Type B pancreatic cell (in vitro differentiated cells): Measurements from ENCODE around the gene GPR158. TPM values are rescaled to one million over a fixed set of nuclear protein-coding genes. Genes with fewer than 3 reads are reported as not detected.
"Not testable (repeated sequence)": the region's sequence is repeated elsewhere in the genome, so short reads cannot be mapped to it uniquely, and the experiment has no call there.

ENCODE experiments used
- DNase-seq: peaks from one replicate; pipeline ENCODE4 v3.0.0; 2021; ENCODE audit warnings: mixed read lengths; ENCODE audit not compliant: unreplicated experiment; ENCODE audit errors: extremely low spot score
- H3K27ac Mint-ChIP-seq: 2 replicates; pipeline ENCODE4 v1.8.0; 2021; ENCODE audit warnings: mild to moderate bottlenecking, mixed read lengths
- H3K27me3 Mint-ChIP-seq: 2 replicates; pipeline ENCODE4 v1.8.0; 2021; ENCODE audit warnings: mixed read lengths
- H3K36me3 Mint-ChIP-seq: 2 replicates; pipeline ENCODE4 v1.8.0; 2021; ENCODE audit warnings: mixed read lengths
- H3K4me1 Mint-ChIP-seq: one replicate; pipeline ENCODE4 v1.8.0; 2021; ENCODE audit warnings: mixed read lengths; ENCODE audit not compliant: unreplicated experiment
- H3K4me3 Mint-ChIP-seq: 2 replicates; pipeline ENCODE4 v1.8.0; 2021; ENCODE audit warnings: mild to moderate bottlenecking, mixed read lengths
- H3K9me3 Mint-ChIP-seq: 2 replicates; pipeline ENCODE4 v1.8.0; 2021; ENCODE audit warnings: mixed read lengths
- total RNA-seq: library from RNA; stranded (reverse); gene quantifications from 2 replicates; pipeline ENCODE4 v1.2.1, GENCODE V29; 2021; ENCODE audit warnings: low replicate concordance
- TF ChIP-seq, protein P1 (sequence below): fragments of 200-600 bp; sonication (generic); conservative IDR thresholded peaks from 2 replicates; pipeline ENCODE4 v1.5.0; 2021; ENCODE audit warnings: antibody characterized with exemption, mild to moderate bottlenecking

The GPR158 gene
- total RNA-seq, 1 donor from 2014 or later = 3.6 TPM

DNA sequence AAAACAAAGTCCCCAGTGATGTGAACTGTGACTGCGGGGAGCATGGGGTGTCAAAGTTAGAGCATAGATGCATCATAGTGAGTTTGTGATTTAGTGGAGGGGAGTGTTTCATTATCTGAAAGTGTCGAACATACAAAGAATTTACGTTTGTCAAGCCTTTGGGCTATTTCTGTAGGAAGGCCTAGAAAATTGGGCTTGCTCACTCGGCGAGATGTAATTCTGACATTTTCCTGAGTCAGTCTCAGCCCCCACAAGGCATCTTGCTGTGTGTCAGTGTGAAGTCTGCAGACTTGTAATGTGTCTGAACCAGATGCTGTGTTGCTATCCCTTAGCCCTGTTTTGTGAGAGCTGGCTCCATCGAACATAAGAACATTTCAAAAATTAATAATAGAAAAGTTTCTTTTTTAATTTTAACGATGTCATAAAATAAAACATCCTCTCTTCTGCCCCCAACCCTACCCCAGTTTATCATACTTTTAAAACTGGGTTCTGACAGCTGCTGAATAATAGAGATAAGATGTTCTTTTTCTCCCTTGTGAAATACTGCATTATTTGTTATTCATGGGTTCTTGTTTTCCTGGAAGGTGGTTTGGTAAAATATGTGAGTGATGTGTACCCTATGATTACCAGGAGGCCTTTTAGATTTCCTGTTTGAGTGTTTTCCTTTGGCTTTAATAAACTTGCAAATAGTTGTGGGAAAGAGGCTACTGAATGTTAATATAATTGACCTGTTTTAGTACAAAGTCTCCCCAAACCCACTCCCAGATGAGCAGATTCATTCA is 207.4 kb downstream of the GPR158 start:
- no peak for DNase-seq
- TF ChIP-seq, protein P1, sequence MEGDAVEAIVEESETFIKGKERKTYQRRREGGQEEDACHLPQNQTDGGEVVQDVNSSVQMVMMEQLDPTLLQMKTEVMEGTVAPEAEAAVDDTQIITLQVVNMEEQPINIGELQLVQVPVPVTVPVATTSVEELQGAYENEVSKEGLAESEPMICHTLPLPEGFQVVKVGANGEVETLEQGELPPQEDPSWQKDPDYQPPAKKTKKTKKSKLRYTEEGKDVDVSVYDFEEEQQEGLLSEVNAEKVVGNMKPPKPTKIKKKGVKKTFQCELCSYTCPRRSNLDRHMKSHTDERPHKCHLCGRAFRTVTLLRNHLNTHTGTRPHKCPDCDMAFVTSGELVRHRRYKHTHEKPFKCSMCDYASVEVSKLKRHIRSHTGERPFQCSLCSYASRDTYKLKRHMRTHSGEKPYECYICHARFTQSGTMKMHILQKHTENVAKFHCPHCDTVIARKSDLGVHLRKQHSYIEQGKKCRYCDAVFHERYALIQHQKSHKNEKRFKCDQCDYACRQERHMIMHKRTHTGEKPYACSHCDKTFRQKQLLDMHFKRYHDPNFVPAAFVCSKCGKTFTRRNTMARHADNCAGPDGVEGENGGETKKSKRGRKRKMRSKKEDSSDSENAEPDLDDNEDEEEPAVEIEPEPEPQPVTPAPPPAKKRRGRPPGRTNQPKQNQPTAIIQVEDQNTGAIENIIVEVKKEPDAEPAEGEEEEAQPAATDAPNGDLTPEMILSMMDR = no peak
- no peaks in the 10 kb centered on the region for H3K36me3 Mint-ChIP-seq
- no peaks in the 10 kb centered on the region for H3K27me3 Mint-ChIP-seq
- peaks cover 16% of the 10 kb centered on the region for H3K4me1 Mint-ChIP-seq
- H3K9me3 Mint-ChIP-seq = no peaks in the 10 kb centered on the region
- H3K4me3 Mint-ChIP-seq = no peak overlapping the region
- H3K27ac Mint-ChIP-seq = no peak overlapping the region

DNA sequence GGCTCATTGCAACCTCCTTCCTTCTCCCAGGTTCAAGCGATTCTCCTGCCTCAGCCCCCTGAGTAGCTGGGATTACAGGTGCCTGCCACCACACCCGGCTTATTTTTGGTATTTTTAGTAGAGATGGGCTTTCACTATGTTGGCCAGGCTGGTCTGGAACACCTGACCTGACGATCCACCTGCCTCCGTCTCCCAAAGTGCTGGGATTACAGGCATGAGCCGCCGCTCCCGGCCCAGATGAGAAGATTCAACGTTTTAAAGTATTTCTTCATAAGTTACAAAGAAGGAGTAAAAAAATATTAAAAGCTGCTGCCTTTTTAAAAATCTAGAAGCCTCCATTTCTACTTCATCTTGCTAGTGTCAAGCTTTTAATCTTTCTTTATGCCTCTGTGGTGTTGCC is 208.1 kb downstream of the GPR158 start:
- H3K4me3 Mint-ChIP-seq, H3K36me3 Mint-ChIP-seq, H3K27ac Mint-ChIP-seq, H3K9me3 Mint-ChIP-seq, DNase-seq, H3K27me3 Mint-ChIP-seq: not testable (repeated sequence)
- peaks cover 16% of the 10 kb centered on the region for H3K4me1 Mint-ChIP-seq

DNA sequence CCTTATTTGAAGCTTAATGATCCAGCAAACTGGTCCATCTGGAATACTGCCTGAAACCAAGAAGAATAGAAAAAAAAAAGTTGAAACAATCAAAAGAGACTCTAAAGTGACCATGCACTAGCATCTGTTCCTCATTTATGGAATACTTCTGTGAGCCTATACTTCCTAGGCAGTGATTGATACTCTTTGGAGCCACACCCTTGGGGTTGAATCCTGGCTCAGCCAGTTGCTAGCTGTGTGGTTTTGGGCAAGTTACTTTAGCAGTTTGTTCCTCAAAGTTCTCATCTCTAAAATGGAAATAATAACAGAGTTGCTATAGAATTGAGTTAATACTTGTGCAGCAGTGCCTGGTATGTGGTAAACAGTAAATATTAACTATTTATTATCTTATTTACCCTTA is 208.9 kb downstream of the GPR158 start:
- DNase-seq = no peak
- Mint-ChIP-seq H3K36me3 (no peaks in the 10 kb centered on the region), H3K4me3 (no peak overlapping the region), H3K27ac (no peak overlapping the region), H3K9me3 (no peaks in the 10 kb centered on the region), H3K4me1 (peaks cover 16% of the 10 kb centered on the region), H3K27me3 (no peaks in the 10 kb centered on the region)
- TF ChIP-seq, protein P1 = no peak

DNA sequence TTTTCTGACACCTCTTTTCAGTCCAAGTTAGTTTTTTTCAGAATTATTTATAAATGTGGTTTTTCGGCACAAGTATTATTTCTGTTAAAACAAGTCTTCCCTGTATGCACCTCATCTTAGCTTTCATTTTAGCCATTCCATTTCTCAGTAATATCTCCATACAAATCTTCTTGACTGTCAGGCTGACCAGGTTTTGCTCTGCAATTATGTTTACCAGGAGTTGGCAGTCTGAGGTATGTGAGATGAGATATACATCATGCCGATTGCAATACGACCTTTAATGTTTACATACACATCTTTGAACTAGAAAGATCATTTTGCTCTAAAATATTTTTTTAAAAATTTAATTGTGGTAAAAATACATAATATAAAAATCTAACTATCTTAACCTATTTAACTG is 209.8 kb downstream of the GPR158 start:
- H3K27me3 Mint-ChIP-seq = no peaks in the 10 kb centered on the region
- H3K4me1 Mint-ChIP-seq = peaks cover 16% of the 10 kb centered on the region
- H3K36me3 Mint-ChIP-seq = no peaks in the 10 kb centered on the region
- no peak overlapping the region for H3K4me3 Mint-ChIP-seq
- no peak overlapping the region for H3K27ac Mint-ChIP-seq
- DNase-seq = no peak
- TF ChIP-seq, protein P1 = no peak
- H3K9me3 Mint-ChIP-seq = no peaks in the 10 kb centered on the region

DNA sequence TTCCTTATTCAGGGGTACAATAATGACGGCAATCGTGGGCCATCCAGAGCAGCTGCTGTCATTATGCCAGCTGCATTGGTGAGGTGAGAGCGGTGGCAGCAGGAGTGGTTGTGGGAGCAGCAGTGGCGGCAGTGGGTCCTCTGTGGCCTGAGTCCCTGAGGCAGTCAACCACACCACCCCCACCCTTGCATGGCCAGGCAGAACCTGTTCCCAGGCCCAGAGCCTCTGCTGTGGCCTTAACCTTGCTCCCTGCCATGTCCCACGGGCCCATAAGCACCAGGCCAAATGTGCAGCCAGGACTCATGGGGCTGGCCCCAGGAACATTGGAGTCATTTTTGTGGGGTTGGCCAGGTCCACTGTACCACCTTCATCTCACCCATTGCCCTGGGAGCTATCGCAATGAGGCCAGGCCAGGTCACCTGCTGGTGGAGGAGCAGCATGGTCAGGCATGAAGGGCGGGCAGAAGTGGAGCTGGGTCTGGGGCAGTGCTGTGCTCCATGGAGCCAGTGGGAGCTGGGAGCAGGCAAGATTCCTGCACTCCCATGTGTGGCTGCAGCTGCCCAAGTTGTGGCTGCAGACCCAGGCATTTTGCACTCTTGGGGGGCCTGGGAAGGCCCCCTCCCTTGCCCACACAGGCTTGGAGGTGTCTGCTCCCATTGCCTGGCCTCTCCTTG is 213.5 kb downstream of the GPR158 start:
- Mint-ChIP-seq H3K27ac (no peak overlapping the region), H3K4me3 (no peak overlapping the region), H3K27me3 (no peaks in the 10 kb centered on the region), H3K36me3 (peaks cover 5% of the 10 kb centered on the region), H3K4me1 (peaks cover 4% of the 10 kb centered on the region), H3K9me3 (peaks cover 13% of the 10 kb centered on the region)
- DNase-seq = no peak
- TF ChIP-seq, protein P1 = no peak

DNA sequence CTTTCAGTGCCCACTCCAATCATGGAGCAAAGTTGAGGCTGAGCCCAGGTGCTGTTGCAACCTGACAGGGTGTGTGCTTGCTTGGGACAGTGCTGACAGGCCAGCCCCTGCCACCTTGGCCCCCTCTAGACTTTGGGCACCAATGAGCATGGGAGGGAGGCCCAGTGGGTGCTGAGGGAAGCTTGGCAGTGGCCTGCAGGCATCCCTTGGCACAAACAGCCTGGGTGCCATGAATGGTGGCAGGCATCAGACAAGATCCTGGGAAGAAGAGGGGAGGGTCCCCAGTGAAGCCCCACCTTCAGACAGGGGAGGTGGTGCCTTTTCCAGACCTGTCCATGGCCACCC is 214.0 kb downstream of the GPR158 start:
- H3K36me3 Mint-ChIP-seq = peaks cover 5% of the 10 kb centered on the region
- TF ChIP-seq, protein P1 = no peak
- H3K9me3 Mint-ChIP-seq = peaks cover 13% of the 10 kb centered on the region
- H3K4me1 Mint-ChIP-seq = no peaks in the 10 kb centered on the region
- no peak overlapping the region for H3K27ac Mint-ChIP-seq
- no peak overlapping the region for H3K4me3 Mint-ChIP-seq
- no peak for DNase-seq
- H3K27me3 Mint-ChIP-seq = no peaks in the 10 kb centered on the region
